Spleen (tissue), 7 donors: ENCODE data around the gene CCDC38.

Experiments used
- POLR2A ChIP-seq, 3 donors: fragments of 450-650 bp; IDR thresholded peaks; one replicate each; pipeline ENCODE4 v1.5.1; 2017; ENCODE audit warnings: antibody characterized with exemption in 3 of 3, mild to moderate bottlenecking in 1 of 3
- TF ChIP-seq, protein P1 (sequence below), 11 experiments: fragments of 200-600 bp in 7 of 11; fragments of 450-650 bp in 4 of 11; sonication (generic) in 4 of 11; IDR thresholded peaks in 8 of 11; conservative IDR thresholded peaks in 3 of 11; 1 replicate in 7 of 11; 2 replicates in 4 of 11; pipeline versions ENCODE4 v1.4.0 to v1.8.0; 2016 to 2021; ENCODE audit warnings: antibody characterized with exemption in 11 of 11, inconsistent platforms in 4 of 11, mild to moderate bottlenecking in 1 of 11
- donor health status: DM: no; HTN: no; CAD: no; lungs with moderate emphysema.
- donor health status: DM: no; HTN: no; CAD: no.
- donor health status: DM: no; HTN: no; CAD: no.

GRCh38 chr12:95942524-95943329 lies at the start of gene CCDC38:
- TF ChIP-seq, protein P1, sequence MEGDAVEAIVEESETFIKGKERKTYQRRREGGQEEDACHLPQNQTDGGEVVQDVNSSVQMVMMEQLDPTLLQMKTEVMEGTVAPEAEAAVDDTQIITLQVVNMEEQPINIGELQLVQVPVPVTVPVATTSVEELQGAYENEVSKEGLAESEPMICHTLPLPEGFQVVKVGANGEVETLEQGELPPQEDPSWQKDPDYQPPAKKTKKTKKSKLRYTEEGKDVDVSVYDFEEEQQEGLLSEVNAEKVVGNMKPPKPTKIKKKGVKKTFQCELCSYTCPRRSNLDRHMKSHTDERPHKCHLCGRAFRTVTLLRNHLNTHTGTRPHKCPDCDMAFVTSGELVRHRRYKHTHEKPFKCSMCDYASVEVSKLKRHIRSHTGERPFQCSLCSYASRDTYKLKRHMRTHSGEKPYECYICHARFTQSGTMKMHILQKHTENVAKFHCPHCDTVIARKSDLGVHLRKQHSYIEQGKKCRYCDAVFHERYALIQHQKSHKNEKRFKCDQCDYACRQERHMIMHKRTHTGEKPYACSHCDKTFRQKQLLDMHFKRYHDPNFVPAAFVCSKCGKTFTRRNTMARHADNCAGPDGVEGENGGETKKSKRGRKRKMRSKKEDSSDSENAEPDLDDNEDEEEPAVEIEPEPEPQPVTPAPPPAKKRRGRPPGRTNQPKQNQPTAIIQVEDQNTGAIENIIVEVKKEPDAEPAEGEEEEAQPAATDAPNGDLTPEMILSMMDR (IDR thresholded peaks at IDR 0.05 in 8 of 11, conservative IDR thresholded peaks at IDR 0.05 in 3 of 11): no peak
- TF ChIP-seq POLR2A (IDR thresholded peaks at IDR 0.05): peak in 1 of 3 donors; percentile 1
